NK-92 (cell line): ENCODE results near the gene RHBDL3.
"Not testable (repeated sequence)": the region's sequence is repeated elsewhere in the genome, so short reads cannot be mapped to it uniquely, and the experiment has no call there.

Source experiments
- DNase-seq: peaks from one replicate; lab custom pipeline; 2025; ENCODE audit not compliant: unreplicated experiment; lab: John Stamatoyannopoulos, UW

RHBDL3 gene

GRCh38 chr17:32289471-32290070 lies 23.9 kb downstream of the RHBDL3 start:
- no peak for DNase-seq

- DNase-seq: no peak
Observed at GRCh38 chr17:32292094-32292493, 26.5 kb downstream of the RHBDL3 start.

GRCh38 chr17:32297424-32297823 lies 31.8 kb downstream of the RHBDL3 start:
- DNase-seq: no peak

GRCh38 chr17:32297860-32298259 lies 32.2 kb downstream of the RHBDL3 start:
- DNase-seq: no peak

- no peak for DNase-seq
Observed at GRCh38 chr17:32298298-32298697, 32.7 kb downstream of the RHBDL3 start.

- no peak for DNase-seq
Observed at GRCh38 chr17:32298721-32299579, 33.3 kb downstream of the RHBDL3 start.

- no peak for DNase-seq
Observed at GRCh38 chr17:32299580-32300164, 34.0 kb downstream of the RHBDL3 start.

- DNase-seq: no peak
Observed at GRCh38 chr17:32302037-32302436, 36.4 kb downstream of the RHBDL3 start.

- DNase-seq: no peak
Observed at GRCh38 chr17:32302860-32303649, 37.4 kb downstream of the RHBDL3 start.

- no peak for DNase-seq
Observed at GRCh38 chr17:32303781-32304288, 38.2 kb downstream of the RHBDL3 start.

- DNase-seq: no peak
Observed at GRCh38 chr17:32305049-32305448, 39.4 kb downstream of the RHBDL3 start.

GRCh38 chr17:32307658-32308057 lies 42.0 kb downstream of the RHBDL3 start:
- DNase-seq: no peak

- no peak for DNase-seq
Observed at GRCh38 chr17:32311028-32311536, 45.5 kb downstream of the RHBDL3 start.

- DNase-seq: no peak
Observed at GRCh38 chr17:32314636-32315035, 49.0 kb downstream of the RHBDL3 start.

GRCh38 chr17:32315171-32315570 lies 49.5 kb downstream of the RHBDL3 start:
- DNase-seq: no peak

GRCh38 chr17:32316653-32317052 lies 51.0 kb downstream of the RHBDL3 start:
- DNase-seq: not testable (repeated sequence)

GRCh38 chr17:32317353-32317752 lies 51.7 kb downstream of the RHBDL3 start:
- DNase-seq: no peak

- no peak for DNase-seq
Observed at GRCh38 chr17:32318071-32318470, 52.4 kb downstream of the RHBDL3 start.

- DNase-seq: no peak
Observed at GRCh38 chr17:32319548-32319905, 53.9 kb downstream of the RHBDL3 start.

GRCh38 chr17:32320080-32320479 lies 54.4 kb downstream of the RHBDL3 start:
- not testable (repeated sequence) for DNase-seq

- no peak for DNase-seq
Observed at GRCh38 chr17:32320847-32321246, 55.2 kb downstream of the RHBDL3 start.
